Erythroblast (primary cell): Measurements from ENCODE around the gene CDHR2.
"Not testable (repeated sequence)": the region's sequence is repeated elsewhere in the genome, so short reads cannot be mapped to it uniquely, and the experiment has no call there.

Experiments
- GATA1 ChIP-seq: IDR thresholded peaks from 2 replicates; pipeline ENCODE4 v1.6.1; 2011; ENCODE audit warnings: low read depth, mild to moderate bottlenecking, control low read depth, low read length, moderate library complexity
- POLR2A ChIP-seq: IDR thresholded peaks from 2 replicates; pipeline ENCODE4 v1.6.1; 2011; ENCODE audit warnings: mild to moderate bottlenecking, low read length

DNA sequence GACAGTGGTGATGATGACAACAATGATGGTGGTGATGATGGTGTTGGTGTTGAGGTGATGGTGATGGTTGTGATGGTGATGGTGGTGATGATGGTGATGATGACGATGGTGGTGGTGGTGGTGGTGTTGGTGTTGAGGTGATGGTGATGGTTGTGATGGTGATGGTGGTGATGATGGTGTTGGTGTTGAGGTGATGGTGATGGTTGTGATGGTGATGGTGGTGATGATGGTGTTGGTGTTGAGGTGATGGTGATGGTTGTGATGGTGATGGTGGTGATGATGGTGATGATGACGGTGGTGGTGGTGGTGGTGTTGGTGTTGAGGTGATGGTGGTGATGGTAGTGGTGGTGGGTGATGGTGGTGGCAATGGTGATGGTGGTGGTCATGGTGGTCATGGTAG is 42.5 kb downstream of the CDHR2 start:
- not testable (repeated sequence) for TF ChIP-seq POLR2A, GATA1
